PFSK-1 (cell line): ENCODE measurements around the gene USP17L12.
"Not testable (repeated sequence)": the region's sequence is repeated elsewhere in the genome, so short reads cannot be mapped to it uniquely, and the experiment has no call there.

Source experiments
- FOXP2 ChIP-seq: optimal IDR thresholded peaks from 2 replicates; pipeline ENCODE3; 2011; ENCODE audit warnings: borderline replicate concordance, control low read depth, inconsistent platforms; ENCODE audit not compliant: insufficient read depth; ENCODE audit errors: extremely low read length, extremely low read depth
- POLR2AphosphoS5 ChIP-seq: IDR thresholded peaks from 2 replicates; pipeline ENCODE4 v1.6.1; 2012; ENCODE audit warnings: low read depth, mild to moderate bottlenecking, control low read depth, low read length, moderate library complexity
- SIN3A ChIP-seq: IDR thresholded peaks from 2 replicates; pipeline ENCODE4 v1.6.1; 2012; ENCODE audit warnings: mild to moderate bottlenecking, low read length, moderate library complexity, borderline replicate concordance; ENCODE audit not compliant: insufficient read depth
- TAF1 ChIP-seq: IDR thresholded peaks from 2 replicates; pipeline ENCODE4 v1.6.1; 2012; ENCODE audit warnings: low read length, control low read depth, borderline replicate concordance; ENCODE audit not compliant: insufficient read depth
- TF ChIP-seq, protein P1 (sequence below), 2 experiments: IDR thresholded peaks; 2 replicates each; pipeline versions ENCODE4 v1.6.1 to v1.8.0; 2011 to 2012; ENCODE audit warnings: low read depth in 2 of 2, low read length in 2 of 2, control low read depth in 1 of 2, inconsistent platforms in 1 of 2, mild to moderate bottlenecking in 1 of 2, moderate library complexity in 1 of 2; ENCODE audit not compliant: insufficient read depth in 1 of 2

The USP17L12 gene

DNA sequence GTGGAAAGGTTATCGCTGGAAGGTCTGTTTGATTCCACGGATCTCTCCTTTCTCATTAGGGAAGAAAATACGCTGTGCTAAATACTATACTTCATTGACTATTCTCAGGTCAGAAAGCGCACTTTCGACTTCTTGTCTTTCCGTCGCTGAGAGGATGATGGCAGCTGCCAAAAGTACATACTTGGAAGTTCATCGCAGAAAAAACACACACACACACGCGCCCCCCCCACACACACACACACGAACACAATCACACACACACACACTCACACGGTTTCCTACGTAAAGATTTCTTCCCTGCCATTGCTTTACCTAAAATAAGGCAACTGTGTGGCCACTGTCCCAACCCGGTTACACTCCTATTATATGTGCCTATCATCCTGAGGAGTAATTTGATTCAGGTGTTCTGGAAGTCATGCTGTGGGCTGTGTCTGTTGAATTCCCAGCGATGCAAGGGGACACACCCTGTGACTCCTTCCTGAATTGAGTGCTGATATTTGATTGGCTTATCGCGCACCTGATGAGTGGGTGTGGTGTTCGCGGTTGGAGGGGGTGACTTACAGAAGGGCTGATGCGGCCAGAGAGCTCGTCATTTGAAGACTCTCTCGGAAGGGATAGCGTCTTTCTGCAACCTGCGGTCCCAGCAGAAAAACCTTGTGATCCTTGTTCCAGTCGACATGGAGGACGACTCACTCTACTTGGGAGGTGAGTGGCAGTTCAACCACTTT lies 28.2 kb downstream of the USP17L12 start, which contains the start of gene USP17L18:
TSS of gene USP17L18 (plus strand) at position 678 of the 728 bp plus-strand sequence. CDS start at position 678, 0 bp downstream.
- TF ChIP-seq FOXP2, SIN3A: not testable (repeated sequence)
- TF ChIP-seq, protein P1, sequence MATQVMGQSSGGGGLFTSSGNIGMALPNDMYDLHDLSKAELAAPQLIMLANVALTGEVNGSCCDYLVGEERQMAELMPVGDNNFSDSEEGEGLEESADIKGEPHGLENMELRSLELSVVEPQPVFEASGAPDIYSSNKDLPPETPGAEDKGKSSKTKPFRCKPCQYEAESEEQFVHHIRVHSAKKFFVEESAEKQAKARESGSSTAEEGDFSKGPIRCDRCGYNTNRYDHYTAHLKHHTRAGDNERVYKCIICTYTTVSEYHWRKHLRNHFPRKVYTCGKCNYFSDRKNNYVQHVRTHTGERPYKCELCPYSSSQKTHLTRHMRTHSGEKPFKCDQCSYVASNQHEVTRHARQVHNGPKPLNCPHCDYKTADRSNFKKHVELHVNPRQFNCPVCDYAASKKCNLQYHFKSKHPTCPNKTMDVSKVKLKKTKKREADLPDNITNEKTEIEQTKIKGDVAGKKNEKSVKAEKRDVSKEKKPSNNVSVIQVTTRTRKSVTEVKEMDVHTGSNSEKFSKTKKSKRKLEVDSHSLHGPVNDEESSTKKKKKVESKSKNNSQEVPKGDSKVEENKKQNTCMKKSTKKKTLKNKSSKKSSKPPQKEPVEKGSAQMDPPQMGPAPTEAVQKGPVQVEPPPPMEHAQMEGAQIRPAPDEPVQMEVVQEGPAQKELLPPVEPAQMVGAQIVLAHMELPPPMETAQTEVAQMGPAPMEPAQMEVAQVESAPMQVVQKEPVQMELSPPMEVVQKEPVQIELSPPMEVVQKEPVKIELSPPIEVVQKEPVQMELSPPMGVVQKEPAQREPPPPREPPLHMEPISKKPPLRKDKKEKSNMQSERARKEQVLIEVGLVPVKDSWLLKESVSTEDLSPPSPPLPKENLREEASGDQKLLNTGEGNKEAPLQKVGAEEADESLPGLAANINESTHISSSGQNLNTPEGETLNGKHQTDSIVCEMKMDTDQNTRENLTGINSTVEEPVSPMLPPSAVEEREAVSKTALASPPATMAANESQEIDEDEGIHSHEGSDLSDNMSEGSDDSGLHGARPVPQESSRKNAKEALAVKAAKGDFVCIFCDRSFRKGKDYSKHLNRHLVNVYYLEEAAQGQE (IDR thresholded peaks at IDR 0.05; ENCODE audit: insufficient read depth in 1 of 2, low read depth in 2 of 2, low read length in 2 of 2), result not testable (repeated sequence)

DNA sequence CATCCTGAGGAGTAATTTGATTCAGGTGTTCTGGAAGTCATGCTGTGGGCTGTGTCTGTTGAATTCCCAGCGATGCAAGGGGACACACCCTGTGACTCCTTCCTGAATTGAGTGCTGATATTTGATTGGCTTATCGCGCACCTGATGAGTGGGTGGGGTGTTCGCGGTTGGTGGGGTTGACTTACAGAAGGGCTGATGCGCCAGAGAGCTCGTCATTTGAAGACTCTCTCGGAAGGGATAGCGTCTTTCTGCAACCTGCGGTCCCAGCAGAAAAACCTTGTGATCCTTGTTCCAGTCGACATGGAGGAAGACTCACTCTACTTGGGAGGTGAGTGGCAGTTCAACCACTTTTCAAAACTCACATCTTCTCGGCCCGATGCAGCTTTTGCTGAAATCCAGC lies 33.1 kb downstream of the USP17L12 start, which contains the start of gene USP17L19:
TSS of gene USP17L19 (plus strand) at position 301 of the 400 bp plus-strand sequence. CDS start at position 301, 0 bp downstream.
- TF ChIP-seq SIN3A, TAF1, FOXP2: not testable (repeated sequence)

DNA sequence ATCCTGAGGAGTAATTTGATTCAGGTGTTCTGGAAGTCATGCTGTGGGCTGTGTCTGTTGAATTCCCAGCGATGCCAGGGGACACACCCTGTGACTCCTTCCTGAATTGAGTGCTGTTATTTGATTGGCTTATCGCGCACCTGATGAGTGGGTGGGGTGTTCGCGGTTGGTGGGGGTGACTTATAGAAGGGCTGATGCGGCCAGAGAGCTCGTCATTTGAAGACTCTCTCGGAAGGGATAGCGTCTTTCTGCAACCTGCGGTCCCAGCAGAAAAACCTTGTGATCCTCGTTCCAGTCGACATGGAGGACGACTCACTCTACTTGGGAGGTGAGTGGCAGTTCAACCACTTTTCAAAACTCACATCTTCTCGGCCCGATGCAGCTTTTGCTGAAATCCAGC lies 37.9 kb downstream of the USP17L12 start, which contains the start of gene USP17L20:
TSS of gene USP17L20 (plus strand) at position 301 of the 400 bp plus-strand sequence. CDS start at position 301, 0 bp downstream.
- not testable (repeated sequence) for TF ChIP-seq FOXP2, TAF1, SIN3A

DNA sequence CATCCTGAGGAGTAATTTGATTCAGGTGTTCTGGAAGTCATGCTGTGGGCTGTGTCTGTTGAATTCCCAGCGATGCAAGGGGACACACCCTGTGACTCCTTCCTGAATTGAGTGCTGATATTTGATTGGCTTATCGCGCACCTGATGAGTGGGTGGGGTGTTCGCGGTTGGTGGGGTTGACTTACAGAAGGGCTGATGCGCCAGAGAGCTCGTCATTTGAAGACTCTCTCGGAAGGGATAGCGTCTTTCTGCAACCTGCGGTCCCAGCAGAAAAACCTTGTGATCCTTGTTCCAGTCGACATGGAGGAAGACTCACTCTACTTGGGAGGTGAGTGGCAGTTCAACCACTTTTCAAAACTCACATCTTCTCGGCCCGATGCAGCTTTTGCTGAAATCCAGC lies 42.6 kb downstream of the USP17L12 start, which contains the start of gene USP17L21:
TSS of gene USP17L21 (plus strand) at position 301 of the 400 bp plus-strand sequence. CDS start at position 301, 0 bp downstream.
- TF ChIP-seq, protein P1 (IDR thresholded peaks at IDR 0.05; ENCODE audit: insufficient read depth in 1 of 2, low read depth in 2 of 2, low read length in 2 of 2), result not testable (repeated sequence)
- TF ChIP-seq POLR2AphosphoS5, SIN3A: not testable (repeated sequence)

DNA sequence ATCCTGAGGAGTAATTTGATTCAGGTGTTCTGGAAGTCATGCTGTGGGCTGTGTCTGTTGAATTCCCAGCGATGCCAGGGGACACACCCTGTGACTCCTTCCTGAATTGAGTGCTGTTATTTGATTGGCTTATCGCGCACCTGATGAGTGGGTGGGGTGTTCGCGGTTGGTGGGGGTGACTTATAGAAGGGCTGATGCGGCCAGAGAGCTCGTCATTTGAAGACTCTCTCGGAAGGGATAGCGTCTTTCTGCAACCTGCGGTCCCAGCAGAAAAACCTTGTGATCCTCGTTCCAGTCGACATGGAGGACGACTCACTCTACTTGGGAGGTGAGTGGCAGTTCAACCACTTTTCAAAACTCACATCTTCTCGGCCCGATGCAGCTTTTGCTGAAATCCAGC lies 47.4 kb downstream of the USP17L12 start, which contains the start of gene USP17L22:
TSS of gene USP17L22 (plus strand) at position 301 of the 400 bp plus-strand sequence. CDS start at position 301, 0 bp downstream.
- TF ChIP-seq, protein P1 (IDR thresholded peaks at IDR 0.05; ENCODE audit: insufficient read depth in 1 of 2, low read depth in 2 of 2, low read length in 2 of 2), result not testable (repeated sequence)
- not testable (repeated sequence) for TF ChIP-seq FOXP2, TAF1
